ENCODE results near the gene ADGRL4. TPM values are rescaled to one million over a fixed set of nuclear protein-coding genes. Genes with fewer than 3 reads are reported as not detected.

The ADGRL4 gene
- total and polyA plus RNA-seq, 2 experiments from 2014 or later: 0.24 to 0.32 TPM

DNA sequence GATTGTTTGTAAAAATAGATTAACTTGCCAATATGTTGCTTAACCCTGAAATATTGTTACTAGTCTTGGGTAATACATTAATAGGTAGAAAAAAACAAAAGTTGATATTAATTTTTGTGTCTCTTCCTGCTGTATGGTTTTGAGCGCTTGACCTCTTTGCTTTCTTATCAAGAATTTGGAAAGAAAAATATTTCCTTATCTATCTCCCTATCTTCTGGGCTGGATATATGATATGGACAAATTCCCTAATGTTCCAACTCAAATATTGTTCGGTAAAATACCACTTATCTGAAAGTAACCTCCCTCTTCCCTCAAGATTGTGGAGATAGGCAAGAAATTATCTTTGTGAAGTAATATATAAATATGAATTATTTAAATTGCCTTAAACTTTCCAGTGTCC is 57.3 kb downstream of the ADGRL4 start:
- no peaks in the 10 kb centered on the region for H3F3A ChIP-seq (replicated peaks; ENCODE audit: low read depth)
- TF ChIP-seq CREB1 (CRISPR knock-in tag; IDR thresholded peaks at IDR 0.05; ENCODE audit: low read depth) (no peak), POLR2AphosphoS5 (IDR thresholded peaks at IDR 0.05; ENCODE audit: low read depth) (no peak), NANOG (IDR thresholded peaks at IDR 0.05; ENCODE audit: borderline replicate concordance) (no peak), ZNF114 (CRISPR knock-in tag; IDR thresholded peaks at IDR 0.05) (no peak), STAT1 (IDR thresholded peaks at IDR 0.05; ENCODE audit: unreplicated experiment) (no peak), ZNF331 (CRISPR knock-in tag; IDR thresholded peaks at IDR 0.05; ENCODE audit: low read depth) (no peak), EZH2 (IDR thresholded peaks at IDR 0.05; ENCODE audit: low read depth, unreplicated experiment) (no peak), JUNB (IDR thresholded peaks at IDR 0.05; ENCODE audit: unreplicated experiment) (no peak), EZH2phosphoT487 (IDR thresholded peaks at IDR 0.05; ENCODE audit: unreplicated experiment) (no peak)
- TF ChIP-seq, protein P1, sequence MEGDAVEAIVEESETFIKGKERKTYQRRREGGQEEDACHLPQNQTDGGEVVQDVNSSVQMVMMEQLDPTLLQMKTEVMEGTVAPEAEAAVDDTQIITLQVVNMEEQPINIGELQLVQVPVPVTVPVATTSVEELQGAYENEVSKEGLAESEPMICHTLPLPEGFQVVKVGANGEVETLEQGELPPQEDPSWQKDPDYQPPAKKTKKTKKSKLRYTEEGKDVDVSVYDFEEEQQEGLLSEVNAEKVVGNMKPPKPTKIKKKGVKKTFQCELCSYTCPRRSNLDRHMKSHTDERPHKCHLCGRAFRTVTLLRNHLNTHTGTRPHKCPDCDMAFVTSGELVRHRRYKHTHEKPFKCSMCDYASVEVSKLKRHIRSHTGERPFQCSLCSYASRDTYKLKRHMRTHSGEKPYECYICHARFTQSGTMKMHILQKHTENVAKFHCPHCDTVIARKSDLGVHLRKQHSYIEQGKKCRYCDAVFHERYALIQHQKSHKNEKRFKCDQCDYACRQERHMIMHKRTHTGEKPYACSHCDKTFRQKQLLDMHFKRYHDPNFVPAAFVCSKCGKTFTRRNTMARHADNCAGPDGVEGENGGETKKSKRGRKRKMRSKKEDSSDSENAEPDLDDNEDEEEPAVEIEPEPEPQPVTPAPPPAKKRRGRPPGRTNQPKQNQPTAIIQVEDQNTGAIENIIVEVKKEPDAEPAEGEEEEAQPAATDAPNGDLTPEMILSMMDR (conservative IDR thresholded peaks at IDR 0.05; ENCODE audit: low read depth in 2 of 2): no peak
- TF ChIP-seq, protein P2, sequence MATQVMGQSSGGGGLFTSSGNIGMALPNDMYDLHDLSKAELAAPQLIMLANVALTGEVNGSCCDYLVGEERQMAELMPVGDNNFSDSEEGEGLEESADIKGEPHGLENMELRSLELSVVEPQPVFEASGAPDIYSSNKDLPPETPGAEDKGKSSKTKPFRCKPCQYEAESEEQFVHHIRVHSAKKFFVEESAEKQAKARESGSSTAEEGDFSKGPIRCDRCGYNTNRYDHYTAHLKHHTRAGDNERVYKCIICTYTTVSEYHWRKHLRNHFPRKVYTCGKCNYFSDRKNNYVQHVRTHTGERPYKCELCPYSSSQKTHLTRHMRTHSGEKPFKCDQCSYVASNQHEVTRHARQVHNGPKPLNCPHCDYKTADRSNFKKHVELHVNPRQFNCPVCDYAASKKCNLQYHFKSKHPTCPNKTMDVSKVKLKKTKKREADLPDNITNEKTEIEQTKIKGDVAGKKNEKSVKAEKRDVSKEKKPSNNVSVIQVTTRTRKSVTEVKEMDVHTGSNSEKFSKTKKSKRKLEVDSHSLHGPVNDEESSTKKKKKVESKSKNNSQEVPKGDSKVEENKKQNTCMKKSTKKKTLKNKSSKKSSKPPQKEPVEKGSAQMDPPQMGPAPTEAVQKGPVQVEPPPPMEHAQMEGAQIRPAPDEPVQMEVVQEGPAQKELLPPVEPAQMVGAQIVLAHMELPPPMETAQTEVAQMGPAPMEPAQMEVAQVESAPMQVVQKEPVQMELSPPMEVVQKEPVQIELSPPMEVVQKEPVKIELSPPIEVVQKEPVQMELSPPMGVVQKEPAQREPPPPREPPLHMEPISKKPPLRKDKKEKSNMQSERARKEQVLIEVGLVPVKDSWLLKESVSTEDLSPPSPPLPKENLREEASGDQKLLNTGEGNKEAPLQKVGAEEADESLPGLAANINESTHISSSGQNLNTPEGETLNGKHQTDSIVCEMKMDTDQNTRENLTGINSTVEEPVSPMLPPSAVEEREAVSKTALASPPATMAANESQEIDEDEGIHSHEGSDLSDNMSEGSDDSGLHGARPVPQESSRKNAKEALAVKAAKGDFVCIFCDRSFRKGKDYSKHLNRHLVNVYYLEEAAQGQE (IDR thresholded peaks at IDR 0.05; ENCODE audit: unreplicated experiment): no peak
- TF ChIP-seq, protein P3, sequence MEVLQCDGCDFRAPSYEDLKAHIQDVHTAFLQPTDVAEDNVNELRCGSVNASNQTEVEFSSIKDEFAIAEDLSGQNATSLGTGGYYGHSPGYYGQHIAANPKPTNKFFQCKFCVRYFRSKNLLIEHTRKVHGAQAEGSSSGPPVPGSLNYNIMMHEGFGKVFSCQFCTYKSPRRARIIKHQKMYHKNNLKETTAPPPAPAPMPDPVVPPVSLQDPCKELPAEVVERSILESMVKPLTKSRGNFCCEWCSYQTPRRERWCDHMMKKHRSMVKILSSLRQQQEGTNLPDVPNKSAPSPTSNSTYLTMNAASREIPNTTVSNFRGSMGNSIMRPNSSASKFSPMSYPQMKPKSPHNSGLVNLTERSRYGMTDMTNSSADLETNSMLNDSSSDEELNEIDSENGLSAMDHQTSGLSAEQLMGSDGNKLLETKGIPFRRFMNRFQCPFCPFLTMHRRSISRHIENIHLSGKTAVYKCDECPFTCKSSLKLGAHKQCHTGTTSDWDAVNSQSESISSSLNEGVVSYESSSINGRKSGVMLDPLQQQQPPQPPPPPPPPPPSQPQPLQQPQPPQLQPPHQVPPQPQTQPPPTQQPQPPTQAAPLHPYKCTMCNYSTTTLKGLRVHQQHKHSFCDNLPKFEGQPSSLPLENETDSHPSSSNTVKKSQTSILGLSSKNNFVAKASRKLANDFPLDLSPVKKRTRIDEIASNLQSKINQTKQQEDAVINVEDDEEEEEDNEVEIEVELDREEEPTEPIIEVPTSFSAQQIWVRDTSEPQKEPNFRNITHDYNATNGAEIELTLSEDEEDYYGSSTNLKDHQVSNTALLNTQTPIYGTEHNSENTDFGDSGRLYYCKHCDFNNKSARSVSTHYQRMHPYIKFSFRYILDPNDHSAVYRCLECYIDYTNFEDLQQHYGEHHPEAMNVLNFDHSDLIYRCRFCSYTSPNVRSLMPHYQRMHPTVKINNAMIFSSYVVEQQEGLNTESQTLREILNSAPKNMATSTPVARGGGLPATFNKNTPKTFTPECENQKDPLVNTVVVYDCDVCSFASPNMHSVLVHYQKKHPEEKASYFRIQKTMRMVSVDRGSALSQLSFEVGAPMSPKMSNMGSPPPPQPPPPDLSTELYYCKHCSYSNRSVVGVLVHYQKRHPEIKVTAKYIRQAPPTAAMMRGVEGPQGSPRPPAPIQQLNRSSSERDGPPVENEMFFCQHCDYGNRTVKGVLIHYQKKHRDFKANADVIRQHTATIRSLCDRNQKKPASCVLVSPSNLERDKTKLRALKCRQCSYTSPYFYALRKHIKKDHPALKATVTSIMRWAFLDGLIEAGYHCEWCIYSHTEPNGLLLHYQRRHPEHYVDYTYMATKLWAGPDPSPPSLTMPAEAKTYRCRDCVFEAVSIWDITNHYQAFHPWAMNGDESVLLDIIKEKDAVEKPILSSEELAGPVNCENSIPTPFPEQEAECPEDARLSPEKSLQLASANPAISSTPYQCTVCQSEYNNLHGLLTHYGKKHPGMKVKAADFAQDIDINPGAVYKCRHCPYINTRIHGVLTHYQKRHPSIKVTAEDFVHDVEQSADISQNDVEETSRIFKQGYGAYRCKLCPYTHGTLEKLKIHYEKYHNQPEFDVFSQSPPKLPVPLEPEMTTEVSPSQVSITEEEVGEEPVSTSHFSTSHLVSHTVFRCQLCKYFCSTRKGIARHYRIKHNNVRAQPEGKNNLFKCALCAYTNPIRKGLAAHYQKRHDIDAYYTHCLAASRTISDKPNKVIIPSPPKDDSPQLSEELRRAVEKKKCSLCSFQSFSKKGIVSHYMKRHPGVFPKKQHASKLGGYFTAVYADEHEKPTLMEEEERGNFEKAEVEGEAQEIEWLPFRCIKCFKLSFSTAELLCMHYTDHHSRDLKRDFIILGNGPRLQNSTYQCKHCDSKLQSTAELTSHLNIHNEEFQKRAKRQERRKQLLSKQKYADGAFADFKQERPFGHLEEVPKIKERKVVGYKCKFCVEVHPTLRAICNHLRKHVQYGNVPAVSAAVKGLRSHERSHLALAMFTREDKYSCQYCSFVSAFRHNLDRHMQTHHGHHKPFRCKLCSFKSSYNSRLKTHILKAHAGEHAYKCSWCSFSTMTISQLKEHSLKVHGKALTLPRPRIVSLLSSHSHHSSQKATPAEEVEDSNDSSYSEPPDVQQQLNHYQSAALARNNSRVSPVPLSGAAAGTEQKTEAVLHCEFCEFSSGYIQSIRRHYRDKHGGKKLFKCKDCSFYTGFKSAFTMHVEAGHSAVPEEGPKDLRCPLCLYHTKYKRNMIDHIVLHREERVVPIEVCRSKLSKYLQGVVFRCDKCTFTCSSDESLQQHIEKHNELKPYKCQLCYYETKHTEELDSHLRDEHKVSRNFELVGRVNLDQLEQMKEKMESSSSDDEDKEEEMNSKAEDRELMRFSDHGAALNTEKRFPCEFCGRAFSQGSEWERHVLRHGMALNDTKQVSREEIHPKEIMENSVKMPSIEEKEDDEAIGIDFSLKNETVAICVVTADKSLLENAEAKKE (CRISPR knock-in tag; IDR thresholded peaks at IDR 0.05): no peak
- TF ChIP-seq, protein P4, sequence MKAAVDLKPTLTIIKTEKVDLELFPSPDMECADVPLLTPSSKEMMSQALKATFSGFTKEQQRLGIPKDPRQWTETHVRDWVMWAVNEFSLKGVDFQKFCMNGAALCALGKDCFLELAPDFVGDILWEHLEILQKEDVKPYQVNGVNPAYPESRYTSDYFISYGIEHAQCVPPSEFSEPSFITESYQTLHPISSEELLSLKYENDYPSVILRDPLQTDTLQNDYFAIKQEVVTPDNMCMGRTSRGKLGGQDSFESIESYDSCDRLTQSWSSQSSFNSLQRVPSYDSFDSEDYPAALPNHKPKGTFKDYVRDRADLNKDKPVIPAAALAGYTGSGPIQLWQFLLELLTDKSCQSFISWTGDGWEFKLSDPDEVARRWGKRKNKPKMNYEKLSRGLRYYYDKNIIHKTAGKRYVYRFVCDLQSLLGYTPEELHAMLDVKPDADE (IDR thresholded peaks at IDR 0.05): no peak
- no peak overlapping the region for H3K4me2 ChIP-seq
- H3K4me1 ChIP-seq (ENCODE audit: insufficient read depth): no peaks in the 10 kb centered on the region
- no peaks in the 10 kb centered on the region for H3K9me3 Mint-ChIP-seq
- H3K4me1 Mint-ChIP-seq: no peaks in the 10 kb centered on the region
- H3K27me3 Mint-ChIP-seq (ENCODE audit: insufficient read depth, low read depth, poor library complexity): no peaks in the 10 kb centered on the region
- no peak overlapping the region for H3K4me3 ChIP-seq
- no peaks in the 10 kb centered on the region for H3K36me3 Mint-ChIP-seq (ENCODE audit: low read depth)
- H3K27me3 ChIP-seq (ENCODE audit: insufficient read depth): no peaks in the 10 kb centered on the region
- H3K36me3 ChIP-seq (ENCODE audit: insufficient read depth): no peaks in the 10 kb centered on the region
- H2AFZ ChIP-seq: no peak overlapping the region
- H3K9me2 ChIP-seq (ENCODE audit: insufficient read depth): no peaks in the 10 kb centered on the region
- no peaks in the 10 kb centered on the region for H3K79me2 ChIP-seq (replicated peaks; ENCODE audit: insufficient read depth)
- H3K27ac ChIP-seq (ENCODE audit: low read depth): no peak overlapping the region
- ATAC-seq (no peak), DNase-seq (ENCODE audit: low spot score) (no peak)
- H3K27ac Mint-ChIP-seq: no peak overlapping the region
- no peak overlapping the region for H3K4me3 Mint-ChIP-seq
- no peaks in the 10 kb centered on the region for H4K20me1 ChIP-seq (replicated peaks; ENCODE audit: insufficient read depth)

All from GM23338 (cell line).